HG02970 (cell line): ENCODE results near the gene TRIM32.

Experiments
- ATAC-seq: cut with Tn5 transposase; IDR thresholded peaks from one replicate; pipeline ENCODE4 v1.9.1; 2021; ENCODE audit warnings: mild to moderate bottlenecking, moderate library complexity, moderate number of reproducible peaks; ENCODE audit not compliant: unreplicated experiment, low FRiP score

The TRIM32 gene

DNA sequence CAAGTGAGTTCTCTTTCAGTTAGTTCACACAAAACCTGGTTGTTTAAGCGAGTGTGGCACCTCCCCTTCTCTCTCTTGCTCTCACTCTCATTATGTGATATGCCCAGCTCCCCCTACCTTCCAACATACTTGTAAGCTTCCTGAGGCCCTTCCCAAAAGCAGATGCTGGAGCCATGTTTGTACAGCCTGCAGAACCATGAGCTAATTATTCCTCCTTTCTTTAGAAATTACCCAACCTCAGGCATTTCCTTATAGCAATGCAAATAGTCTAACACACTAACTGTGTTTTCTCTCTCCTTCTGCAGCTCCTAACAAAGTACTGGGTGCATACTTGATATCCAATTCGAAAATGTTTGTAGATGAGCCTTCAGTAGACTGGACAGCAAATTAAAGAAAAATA lies 62.7 kb downstream of the TRIM32 start:
- no peak for ATAC-seq

DNA sequence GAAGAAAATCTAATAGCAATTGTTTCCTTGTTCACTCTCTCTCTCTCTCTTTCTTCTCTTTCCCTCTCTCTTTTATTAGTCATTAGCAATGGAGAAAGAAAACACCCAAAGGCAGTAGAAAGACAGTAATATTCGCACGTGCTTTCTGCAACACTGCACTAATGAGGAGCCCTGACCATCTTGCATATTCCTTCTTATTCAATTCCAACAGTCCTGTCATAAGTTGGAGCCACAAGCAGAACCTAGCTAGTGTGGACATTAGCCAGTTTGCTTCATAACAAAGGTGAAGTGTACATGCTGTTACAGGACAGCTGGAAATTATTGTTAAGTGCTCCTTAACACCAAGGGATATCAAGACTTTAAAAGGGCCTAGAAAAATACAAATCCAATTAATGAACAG lies 63.4 kb downstream of the TRIM32 start:
- no peak for ATAC-seq
